Neural progenitor cell (in vitro differentiated cells): ENCODE measurements around the gene PTPN4.

Experiments used
- CTCF ChIP-seq: fragments of 200-600 bp; sonication (generic); IDR thresholded peaks from 2 replicates; pipeline ENCODE4 v1.5.1; 2017; ENCODE audit warnings: antibody characterized with exemption, mild to moderate bottlenecking
- EZH2 ChIP-seq: fragments of 200-600 bp; sonication (generic); IDR thresholded peaks from 2 replicates; pipeline ENCODE4 v1.6.1; 2017; ENCODE audit warnings: antibody characterized with exemption, mild to moderate bottlenecking, moderate library complexity
- EZH2phosphoT487 ChIP-seq: fragments of 200-600 bp; sonication (generic); IDR thresholded peaks from 2 replicates; pipeline ENCODE4 v1.6.1; 2017; ENCODE audit warnings: antibody characterized with exemption

GRCh38 chr2:119837350-119837749 lies 77.6 kb downstream of the PTPN4 start:
- TF ChIP-seq CTCF (no peak), EZH2 (no peak), EZH2phosphoT487 (no peak)
